ENCODE results near the gene GALNT6.

GALNT6 gene

DNA sequence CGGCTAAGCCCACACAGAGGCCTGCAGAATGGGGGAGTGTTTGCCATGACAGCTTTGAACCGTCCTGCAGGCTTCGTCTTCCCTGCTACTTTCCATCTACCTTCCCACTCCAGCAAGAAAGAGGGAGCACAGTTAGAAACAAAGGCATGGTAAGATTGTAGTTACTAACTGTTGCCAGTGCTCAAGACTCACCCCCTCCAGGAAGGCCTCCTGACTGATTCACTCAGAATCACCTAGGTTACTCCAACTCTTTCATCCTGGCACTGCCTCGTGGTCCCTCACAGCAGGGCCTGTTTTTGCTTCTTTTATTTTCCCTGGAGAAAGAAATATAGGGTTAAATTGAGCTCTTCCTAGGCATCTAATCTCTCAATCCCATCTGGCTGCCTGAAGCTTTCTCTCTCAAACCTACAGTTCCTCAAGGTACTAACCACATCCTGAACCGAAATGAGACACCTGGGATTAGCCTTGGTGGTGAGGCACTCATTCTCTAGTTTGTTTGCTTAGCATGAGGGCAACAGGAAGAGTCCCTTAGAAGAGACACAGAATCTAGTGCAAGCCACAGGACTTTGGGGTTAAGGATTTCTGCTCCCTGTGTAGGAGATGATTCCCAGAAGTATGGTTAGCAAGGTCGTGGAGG is 7.8 kb downstream of the GALNT6 start:
- TF ChIP-seq TAF1 (IDR thresholded peaks at IDR 0.05; ENCODE audit: borderline replicate concordance, insufficient read depth, low read length) (no peak), POLR2AphosphoS5 (IDR thresholded peaks at IDR 0.05; ENCODE audit: low read depth, low read length) (no peak), SIN3A (IDR thresholded peaks at IDR 0.05; ENCODE audit: borderline replicate concordance, insufficient read depth, low read length) (no peak), FOXP2 (optimal IDR thresholded peaks at IDR 0.05; ENCODE audit: borderline replicate concordance, extremely low read depth, extremely low read length, insufficient read depth) (no peak)
- TF ChIP-seq, protein P1, sequence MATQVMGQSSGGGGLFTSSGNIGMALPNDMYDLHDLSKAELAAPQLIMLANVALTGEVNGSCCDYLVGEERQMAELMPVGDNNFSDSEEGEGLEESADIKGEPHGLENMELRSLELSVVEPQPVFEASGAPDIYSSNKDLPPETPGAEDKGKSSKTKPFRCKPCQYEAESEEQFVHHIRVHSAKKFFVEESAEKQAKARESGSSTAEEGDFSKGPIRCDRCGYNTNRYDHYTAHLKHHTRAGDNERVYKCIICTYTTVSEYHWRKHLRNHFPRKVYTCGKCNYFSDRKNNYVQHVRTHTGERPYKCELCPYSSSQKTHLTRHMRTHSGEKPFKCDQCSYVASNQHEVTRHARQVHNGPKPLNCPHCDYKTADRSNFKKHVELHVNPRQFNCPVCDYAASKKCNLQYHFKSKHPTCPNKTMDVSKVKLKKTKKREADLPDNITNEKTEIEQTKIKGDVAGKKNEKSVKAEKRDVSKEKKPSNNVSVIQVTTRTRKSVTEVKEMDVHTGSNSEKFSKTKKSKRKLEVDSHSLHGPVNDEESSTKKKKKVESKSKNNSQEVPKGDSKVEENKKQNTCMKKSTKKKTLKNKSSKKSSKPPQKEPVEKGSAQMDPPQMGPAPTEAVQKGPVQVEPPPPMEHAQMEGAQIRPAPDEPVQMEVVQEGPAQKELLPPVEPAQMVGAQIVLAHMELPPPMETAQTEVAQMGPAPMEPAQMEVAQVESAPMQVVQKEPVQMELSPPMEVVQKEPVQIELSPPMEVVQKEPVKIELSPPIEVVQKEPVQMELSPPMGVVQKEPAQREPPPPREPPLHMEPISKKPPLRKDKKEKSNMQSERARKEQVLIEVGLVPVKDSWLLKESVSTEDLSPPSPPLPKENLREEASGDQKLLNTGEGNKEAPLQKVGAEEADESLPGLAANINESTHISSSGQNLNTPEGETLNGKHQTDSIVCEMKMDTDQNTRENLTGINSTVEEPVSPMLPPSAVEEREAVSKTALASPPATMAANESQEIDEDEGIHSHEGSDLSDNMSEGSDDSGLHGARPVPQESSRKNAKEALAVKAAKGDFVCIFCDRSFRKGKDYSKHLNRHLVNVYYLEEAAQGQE (IDR thresholded peaks at IDR 0.05; ENCODE audit: insufficient read depth in 1 of 2, low read depth in 2 of 2, low read length in 2 of 2): no peak

DNA sequence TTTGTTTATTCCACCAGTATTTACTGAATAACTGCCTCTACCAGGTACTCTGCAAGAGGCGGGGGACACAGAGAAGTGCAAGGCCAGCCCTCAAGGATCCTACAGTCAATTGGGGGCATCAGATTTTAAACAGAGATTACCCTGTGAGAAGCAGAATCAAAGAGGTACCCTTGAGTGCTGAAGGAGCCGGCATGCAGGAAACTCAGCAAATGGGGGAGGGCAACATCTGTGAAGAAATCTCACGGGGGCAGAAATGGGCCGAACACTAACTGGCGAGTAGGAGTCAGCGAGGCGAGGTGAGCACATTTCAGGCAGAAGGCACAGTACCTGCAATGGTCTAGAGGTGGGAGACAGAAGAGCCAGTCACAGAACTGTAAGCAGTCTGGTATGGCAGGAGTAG is 9.0 kb downstream of the GALNT6 start:
- TF ChIP-seq POLR2AphosphoS5 (IDR thresholded peaks at IDR 0.05; ENCODE audit: low read depth, low read length) (no peak), FOXP2 (optimal IDR thresholded peaks at IDR 0.05; ENCODE audit: borderline replicate concordance, extremely low read depth, extremely low read length, insufficient read depth) (no peak), SIN3A (IDR thresholded peaks at IDR 0.05; ENCODE audit: borderline replicate concordance, insufficient read depth, low read length) (no peak), TAF1 (IDR thresholded peaks at IDR 0.05; ENCODE audit: borderline replicate concordance, insufficient read depth, low read length) (no peak)
- TF ChIP-seq, protein P1 (IDR thresholded peaks at IDR 0.05; ENCODE audit: insufficient read depth in 1 of 2, low read depth in 2 of 2, low read length in 2 of 2): no peak

DNA sequence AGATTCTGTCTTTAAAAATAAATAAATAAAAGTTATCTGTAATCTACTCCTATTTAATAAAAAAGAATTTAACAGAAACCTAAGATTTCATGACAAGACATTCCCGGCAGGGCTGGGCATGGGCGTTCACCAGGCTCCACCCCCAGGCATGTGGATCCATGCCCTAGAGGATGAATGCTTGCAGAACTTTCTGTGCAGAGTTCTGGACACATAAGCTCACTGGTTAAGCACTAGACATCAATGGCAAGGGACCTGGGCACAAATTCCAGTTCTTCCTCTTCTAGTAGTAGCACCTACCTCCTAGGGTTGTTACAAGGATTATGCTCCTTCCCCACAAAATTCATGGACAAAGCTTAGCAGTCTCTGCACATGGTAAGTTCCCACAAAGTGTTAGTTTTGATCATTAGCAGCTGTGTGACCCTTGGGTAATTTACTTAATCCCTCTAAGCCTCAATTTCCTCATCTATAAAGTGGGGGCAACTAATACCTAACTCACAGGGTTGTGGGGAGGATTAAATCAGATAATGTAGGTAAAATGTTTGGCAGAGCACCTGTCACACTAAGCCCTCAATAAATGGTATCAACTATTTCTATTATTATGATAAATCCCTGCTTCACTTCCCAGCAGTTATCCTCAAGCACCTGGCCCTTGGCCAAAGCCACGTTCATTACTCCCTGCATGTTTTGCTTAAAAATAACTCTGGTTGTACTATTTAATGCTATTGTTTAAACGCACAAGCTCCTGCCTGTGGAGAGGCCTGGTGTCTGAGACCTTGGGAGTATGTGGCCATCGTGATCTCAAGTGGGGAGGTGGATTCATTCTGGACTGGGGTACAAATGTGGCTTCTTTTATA is 9.8 kb downstream of the GALNT6 start:
- no peak for TF ChIP-seq TAF1 (IDR thresholded peaks at IDR 0.05; ENCODE audit: borderline replicate concordance, insufficient read depth, low read length)
- no peak for TF ChIP-seq POLR2AphosphoS5 (IDR thresholded peaks at IDR 0.05; ENCODE audit: low read depth, low read length)
- TF ChIP-seq SIN3A (IDR thresholded peaks at IDR 0.05; ENCODE audit: borderline replicate concordance, insufficient read depth, low read length): no peak
- no peak for TF ChIP-seq FOXP2 (optimal IDR thresholded peaks at IDR 0.05; ENCODE audit: borderline replicate concordance, extremely low read depth, extremely low read length, insufficient read depth)
- TF ChIP-seq, protein P1 (IDR thresholded peaks at IDR 0.05; ENCODE audit: insufficient read depth in 1 of 2, low read depth in 2 of 2, low read length in 2 of 2): no peak

DNA sequence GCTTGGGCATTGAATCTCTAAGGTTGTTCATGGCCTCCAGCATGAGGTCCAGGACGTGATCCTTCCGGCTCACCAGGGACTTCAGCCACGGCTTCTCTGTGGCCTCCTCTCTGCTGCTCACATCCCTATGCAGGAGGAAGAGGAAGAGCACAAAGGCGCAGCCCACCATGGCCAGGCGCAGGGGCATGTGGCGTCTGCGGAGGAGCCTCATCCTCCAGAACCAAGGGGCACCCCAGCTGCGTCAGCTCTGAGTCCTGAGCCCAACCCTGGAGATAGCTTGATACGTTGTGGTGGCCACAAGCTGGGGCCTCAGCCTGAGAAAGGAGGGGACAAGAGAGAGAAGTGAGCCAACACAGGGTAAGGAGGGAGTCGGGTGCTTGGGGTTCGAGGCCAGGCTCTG is 11.6 kb downstream of the GALNT6 start:
- no peak for TF ChIP-seq POLR2AphosphoS5 (IDR thresholded peaks at IDR 0.05; ENCODE audit: low read depth, low read length)
- no peak for TF ChIP-seq TAF1 (IDR thresholded peaks at IDR 0.05; ENCODE audit: borderline replicate concordance, insufficient read depth, low read length)
- no peak for TF ChIP-seq FOXP2 (optimal IDR thresholded peaks at IDR 0.05; ENCODE audit: borderline replicate concordance, extremely low read depth, extremely low read length, insufficient read depth)
- TF ChIP-seq, protein P1 (IDR thresholded peaks at IDR 0.05; ENCODE audit: insufficient read depth in 1 of 2, low read depth in 2 of 2, low read length in 2 of 2): no peak
- TF ChIP-seq SIN3A (IDR thresholded peaks at IDR 0.05; ENCODE audit: borderline replicate concordance, insufficient read depth, low read length): no peak
